Kidney epithelial cell (primary cell): ENCODE data around the gene HDAC10. TPM values are rescaled to one million over a fixed set of nuclear protein-coding genes. Genes with fewer than 3 reads are reported as not detected.

ENCODE experiments used
- DNase-seq: peaks from one replicate; pipeline ENCODE4 v3.0.0-alpha.2; 2010; ENCODE audit warnings: low read depth
- H3K27me3 ChIP-seq: 2 replicates; pipeline ENCODE4 v1.6.0; 2011; ENCODE audit warnings: low read length; ENCODE audit not compliant: control insufficient read depth, insufficient read depth
- H3K36me3 ChIP-seq: 2 replicates; pipeline ENCODE4 v1.5.1; 2011; ENCODE audit warnings: low read length; ENCODE audit not compliant: control insufficient read depth, insufficient read depth
- H3K4me3 ChIP-seq: 2 replicates; pipeline ENCODE4 v1.5.1; 2011; ENCODE audit warnings: low read depth, mild to moderate bottlenecking, control low read depth, low read length
- CTCF ChIP-seq: IDR thresholded peaks from 2 replicates; pipeline ENCODE4 v1.5.1; 2011; ENCODE audit warnings: mild to moderate bottlenecking, moderate library complexity, low read length, control low read depth, inconsistent platforms; ENCODE audit not compliant: insufficient read depth, poor library complexity, severe bottlenecking
- total RNA-seq: library from RNA; depleted of rRNA; stranded (reverse); fragments of >200 nt; gene quantifications from 2 replicates; pipeline ENCODE4 v1.2.3, GENCODE V29; 2015

HDAC10 gene
- total RNA-seq, 1 donor from 2014 or later = 21.1 TPM

GRCh38 chr22:50242406-50242949 is 8.6 kb downstream of the HDAC10 start:
- Histone ChIP-seq H3K27me3 (no peaks in the 10 kb centered on the region), H3K36me3 (peaks cover 6% of the 10 kb centered on the region), H3K4me3 (peak overlapping the region; percentile 21)
- DNase-seq = no peak
- no peak for TF ChIP-seq CTCF

- no peak overlapping the region for H3K4me3 ChIP-seq
- TF ChIP-seq CTCF = no peak
- no peaks in the 10 kb centered on the region for H3K27me3 ChIP-seq
- no peak for DNase-seq
- peaks cover 2% of the 10 kb centered on the region for H3K36me3 ChIP-seq
Measured at GRCh38 chr22:50238755-50239154, 12.3 kb downstream of the HDAC10 start.

GRCh38 chr22:50236731-50237409 is 14.2 kb downstream of the HDAC10 start:
- peaks cover 2% of the 10 kb centered on the region for H3K36me3 ChIP-seq
- peak; percentile 54 for TF ChIP-seq CTCF

GRCh38 chr22:50233223-50233622 is 17.8 kb downstream of the HDAC10 start:
- no peaks in the 10 kb centered on the region for H3K36me3 ChIP-seq
- no peak for DNase-seq
- no peak for TF ChIP-seq CTCF
- H3K4me3 ChIP-seq = no peak overlapping the region
- H3K27me3 ChIP-seq = no peaks in the 10 kb centered on the region

More at GRCh38 chr22:50236731-50237409, 14.2 kb downstream of the HDAC10 start:
- H3K4me3 ChIP-seq = no peak overlapping the region
- H3K27me3 ChIP-seq = no peaks in the 10 kb centered on the region
- DNase-seq = no peak

- no peak for TF ChIP-seq CTCF
- no peaks in the 10 kb centered on the region for H3K36me3 ChIP-seq
- no peak overlapping the region for H3K4me3 ChIP-seq
Measured at GRCh38 chr22:50232481-50233151, 18.4 kb downstream of the HDAC10 start.

More at GRCh38 chr22:50232481-50233151, 18.4 kb downstream of the HDAC10 start:
- no peak for DNase-seq
- no peaks in the 10 kb centered on the region for H3K27me3 ChIP-seq
